GM12878 (cell line): ENCODE results near the gene MAGI1. TPM values are rescaled to one million over a fixed set of nuclear protein-coding genes. Genes with fewer than 3 reads are reported as not detected.

Experiments used
- ATAC-seq: fragments of 200-7000 bp; cut with Tn5 transposase; 3 replicates; pipeline ENCODE4 v1.9.1; 2020; ENCODE audit warnings: mild to moderate bottlenecking, moderate library complexity
- BruUV-seq: library from RNA; stranded (reverse); fragments of 400-500 nt; replicated peaks from 2 replicates; lab custom pipeline; 2021; lab: Mats Ljungman, UMichigan
- CTCF ChIA-PET: fragments of 300-600 bp; sonication (Branson Sonifier 250); formaldehyde crosslinking; extraction: SDS; loops from one replicate; lab custom pipeline; 2021; ENCODE audit warnings: inconsistent platforms; lab: Yijun Ruan, JAX
- POLR2A ChIA-PET: fragments of 350-600 bp; formaldehyde crosslinking; extraction: SDS; loops from one replicate; lab custom pipeline; 2021; ENCODE audit warnings: inconsistent platforms; lab: Charles Lee
- RAD21 ChIA-PET: fragments of 300-600 bp; sonication (Branson Sonifier 250); formaldehyde crosslinking; loops from one replicate; lab custom pipeline; 2023; ENCODE audit warnings: antibody characterized with exemption; ENCODE audit not compliant: unreplicated experiment; lab: Charles Lee
- SMC1A ChIA-PET: fragments of 300-600 bp; sonication (Branson Sonifier 250); formaldehyde crosslinking; loops from one replicate; lab custom pipeline; 2023; ENCODE audit not compliant: unreplicated experiment, uncharacterized antibody; lab: Charles Lee
- DNase-seq: peaks from one replicate; pipeline ENCODE4 v3.0.0-alpha.2; 2011; ENCODE audit warnings: low read depth, low spot score
- FAIRE-seq: peaks from 3 replicates; lab custom pipeline; 2011; peaks lifted over from hg19 to GRCh38; lab: Jason Lieb, UNC
- H2AFZ ChIP-seq: 2 replicates; pipeline ENCODE4 v1.6.0; 2011; ENCODE audit warnings: low read depth, low read length, control low read depth; ENCODE audit not compliant: control insufficient read depth
- H3K27ac ChIP-seq: 2 replicates; pipeline ENCODE4 v1.5.1; 2011; ENCODE audit warnings: control low read depth; ENCODE audit not compliant: control insufficient read depth, insufficient read depth
- H3K27me3 ChIP-seq, 2 experiments: replicated peaks in 1 of 2; 2 replicates each; pipeline versions ENCODE4 v1.6.0 to v1.6.1; 2011; ENCODE audit warnings: low read length in 1 of 2; ENCODE audit not compliant: control insufficient read depth in 2 of 2, insufficient read depth in 2 of 2
- H3K36me3 ChIP-seq, 2 experiments: 2 replicates each; pipeline ENCODE4 v1.5.1; 2011; ENCODE audit warnings: low read length in 1 of 2; ENCODE audit not compliant: control insufficient read depth in 2 of 2, insufficient read depth in 2 of 2
- H3K4me1 ChIP-seq: 2 replicates; pipeline ENCODE4 v1.6.1; 2011; ENCODE audit warnings: mild to moderate bottlenecking, low read length, moderate library complexity, mixed read lengths; ENCODE audit not compliant: control insufficient read depth, insufficient read depth
- H3K4me2 ChIP-seq: 2 replicates; pipeline ENCODE4 v1.6.0; 2011; ENCODE audit warnings: control low read depth; ENCODE audit not compliant: control insufficient read depth, insufficient read depth
- H3K4me3 ChIP-seq: fragments of 200-600 bp; sonication (generic); 2 replicates; pipeline ENCODE4 v1.5.1; 2016
- H3K79me2 ChIP-seq: 2 replicates; pipeline ENCODE4 v1.6.0; 2011; ENCODE audit warnings: low read length; ENCODE audit not compliant: control insufficient read depth, insufficient read depth
- H3K9ac ChIP-seq: 2 replicates; pipeline ENCODE4 v1.8.0; 2011; ENCODE audit warnings: low read length, control low read depth, mixed read lengths; ENCODE audit not compliant: control insufficient read depth, insufficient read depth
- H3K9me3 ChIP-seq: replicated peaks from 3 replicates; pipeline ENCODE4 v1.5.1; 2011; ENCODE audit warnings: mild to moderate bottlenecking, low read length; ENCODE audit not compliant: control insufficient read depth, insufficient read depth
- H4K20me1 ChIP-seq: 2 replicates; pipeline ENCODE4 v1.6.0; 2011; ENCODE audit not compliant: control insufficient read depth, insufficient read depth
- ATF2 ChIP-seq: IDR thresholded peaks from 2 replicates; pipeline ENCODE4 v1.6.1; 2012; ENCODE audit warnings: low read length, inconsistent platforms
- BACH1 ChIP-seq: fragments of 450-650 bp; IDR thresholded peaks from 2 replicates; pipeline ENCODE4 v1.6.1; 2017; ENCODE audit warnings: mild to moderate bottlenecking, borderline replicate concordance
- BHLHE40 ChIP-seq, 2 experiments: fragments of 450-650 bp in 1 of 2; IDR thresholded peaks; 2 replicates each; pipeline ENCODE4 v1.6.1; 2011 to 2017; ENCODE audit warnings: low read depth in 2 of 2, borderline replicate concordance in 1 of 2, improper control_type of control experiment in 1 of 2, low read length in 1 of 2, mild to moderate bottlenecking in 1 of 2
- BMI1 ChIP-seq: fragments of 450-650 bp; IDR thresholded peaks from 2 replicates; pipeline ENCODE4 v1.6.1; 2016; ENCODE audit warnings: mild to moderate bottlenecking, moderate library complexity, borderline replicate concordance
- ESRRA ChIP-seq: IDR thresholded peaks from 2 replicates; pipeline ENCODE4 v1.6.1; 2012; ENCODE audit warnings: mild to moderate bottlenecking, low read length, improper control_type of control experiment
- FOXM1 ChIP-seq: IDR thresholded peaks from 2 replicates; pipeline ENCODE4 v1.6.1; 2012; ENCODE audit warnings: low read depth, mild to moderate bottlenecking, inconsistent platforms, low read length, moderate library complexity
- MYB ChIP-seq: fragments of 150-350 bp; IDR thresholded peaks from 2 replicates; pipeline ENCODE4 v1.6.1; 2014; ENCODE audit warnings: mild to moderate bottlenecking, low read depth, low read length, borderline replicate concordance
- NKRF ChIP-seq: fragments of 450-650 bp; conservative IDR thresholded peaks from 2 replicates; pipeline ENCODE4 v1.6.1; 2017; ENCODE audit warnings: mild to moderate bottlenecking, moderate library complexity
- NR2F1 ChIP-seq: fragments of 450-650 bp; conservative IDR thresholded peaks from 2 replicates; pipeline ENCODE4 v1.6.1; 2017; ENCODE audit warnings: mild to moderate bottlenecking
- PML ChIP-seq: IDR thresholded peaks from 2 replicates; pipeline ENCODE4 v1.6.1; 2012; ENCODE audit warnings: low read length, inconsistent platforms
- POLR2AphosphoS5 ChIP-seq: IDR thresholded peaks from 2 replicates; pipeline ENCODE4 v1.6.1; 2011; ENCODE audit warnings: mild to moderate bottlenecking, low read length, inconsistent platforms
- RELA ChIP-seq: fragments of 450-650 bp; IDR thresholded peaks from 2 replicates; pipeline ENCODE4 v1.8.0; 2014; ENCODE audit warnings: borderline replicate concordance; ENCODE audit not compliant: partially characterized antibody
- RUNX3 ChIP-seq: IDR thresholded peaks from 2 replicates; pipeline ENCODE4 v1.6.1; 2012; ENCODE audit warnings: low read length, inconsistent platforms
- SMC3 ChIP-seq: IDR thresholded peaks from 2 replicates; pipeline ENCODE4 v1.6.1; 2011; ENCODE audit warnings: low read length, improper control_type of control experiment, borderline replicate concordance
- SP1 ChIP-seq: IDR thresholded peaks from one replicate; pipeline ENCODE4 v1.6.1; 2011; ENCODE audit warnings: low read depth, low read length
- WRNIP1 ChIP-seq: IDR thresholded peaks from 2 replicates; pipeline ENCODE4 v1.6.1; 2011; ENCODE audit warnings: low read depth, low read length, improper control_type of control experiment, borderline replicate concordance
- ZNF274 ChIP-seq: IDR thresholded peaks from one replicate; pipeline ENCODE4 v1.8.0; 2011; ENCODE audit not compliant: insufficient read length, insufficient read depth
- WGBS: methylation state at CpG from one replicate; pipeline ENCODE4 v1.1.6; 2016; ENCODE audit warnings: low lambda C conversion rate; ENCODE audit not compliant: insufficient replicate concordance, insufficient coverage; ENCODE audit errors: missing lambda C conversion rate; 5-methylcytosine and 5-hydroxymethylcytosine counted together
- in situ Hi-C: fragments of 300-500 bp; cut with MboI; formaldehyde crosslinking; loops from 9 replicates; pipeline ENCODE4 v1.14.3; 2018; ENCODE audit warnings: mixed read lengths
- intact Hi-C: fragments of 100-400 bp; cut with micrococcal nuclease; formaldehyde crosslinking; loops from one replicate; pipeline ENCODE4 v1.14.2; 2022; ENCODE audit not compliant: unreplicated experiment
- polyA plus RNA-seq, 11 experiments: library from polyadenylated mRNA; depleted of rRNA in 4 of 11; unstranded in 6 of 11; stranded (reverse) in 5 of 11; fragments of >200 nt; fragmentation: Nextera tagmentation in 4 of 11; fragmentation: Illumina TruSeq in 1 of 11; extraction: Ambion mirVana in 4 of 11; extraction: Trizol in 1 of 11; gene quantifications; 1 replicate in 1 of 11; 2 replicates in 10 of 11; pipeline versions ENCODE4 v1.2.1 to v1.2.3, GENCODE V29; 2011 to 2016; ENCODE audit warnings: inconsistent platforms in 2 of 11, missing spikeins in 2 of 11, low read depth in 1 of 11
- total RNA-seq, 4 experiments: library from RNA; depleted of rRNA in 3 of 4; stranded (reverse); fragments of >200 nt in 3 of 4; fragmentation: Illumina TruSeq in 1 of 4; extraction: Trizol in 1 of 4; gene quantifications; 2 replicates each; pipeline versions ENCODE4 v1.2.1 to v1.2.3, GENCODE V29; 2013 to 2021

MAGI1 gene
- total and polyA plus RNA-seq, 10 of the 15 experiments (the other 5 are each of a cell fraction or from before 2014, with no cell fraction given) = 0.02 to 3.3 (median 0.29) TPM; not detected in 1

GRCh38 chr3:65623362-65623761, 415.4 kb downstream of the MAGI1 start:
- DNase-seq (no peak), ATAC-seq (no peak), FAIRE-seq (no peak)
- RAD21 ChIA-PET = no interaction called here
- SMC1A ChIA-PET = no interaction called here
- TF ChIP-seq ESRRA = no peak
- H3K4me3 ChIP-seq = no peak overlapping the region
- H3K27ac ChIP-seq = no peak overlapping the region
- H3K4me2 ChIP-seq = no peak overlapping the region
- intact Hi-C loops (no loop called here), in situ Hi-C loops (no loop called here)
- H3K9me3 ChIP-seq = no peaks in the 10 kb centered on the region
- no TSS peak for BruUV-seq
- H3K36me3 ChIP-seq = no peaks in the 10 kb centered on the region
- H3K79me2 ChIP-seq = no peaks in the 10 kb centered on the region
- no peak overlapping the region for H2AFZ ChIP-seq
- POLR2A ChIA-PET = no interaction called here
- no peak overlapping the region for H3K9ac ChIP-seq
- no peaks in the 10 kb centered on the region for H4K20me1 ChIP-seq
- no peaks in the 10 kb centered on the region for H3K27me3 ChIP-seq
- 0% methylated on average over 1 of the region's 1 CpG for WGBS
- H3K4me1 ChIP-seq = no peaks in the 10 kb centered on the region
- CTCF ChIA-PET = no interaction called here

GRCh38 chr3:65619888-65620287, 418.8 kb downstream of the MAGI1 start:
- H3K36me3 ChIP-seq = no peaks in the 10 kb centered on the region
- no peaks in the 10 kb centered on the region for H3K4me1 ChIP-seq
- H4K20me1 ChIP-seq = no peaks in the 10 kb centered on the region
- H3K4me3 ChIP-seq = no peak overlapping the region
- no peak overlapping the region for H2AFZ ChIP-seq
- no peaks in the 10 kb centered on the region for H3K79me2 ChIP-seq
- no peaks in the 10 kb centered on the region for H3K27me3 ChIP-seq
- no peak for DNase-seq
- no peak overlapping the region for H3K27ac ChIP-seq
- no peak for ATAC-seq
- BruUV-seq = no TSS peak
- TF ChIP-seq BACH1 = no peak
- no peak for TF ChIP-seq ZNF274
- no peak for TF ChIP-seq BMI1
- no peak for TF ChIP-seq POLR2AphosphoS5
- no peak for TF ChIP-seq NKRF
- no peak for TF ChIP-seq BHLHE40 (IDR thresholded peaks at IDR 0.05; ENCODE audit: borderline replicate concordance in 1 of 2, low read depth in 2 of 2, low read length in 1 of 2)
- TF ChIP-seq PML = no peak
- no peak for TF ChIP-seq ATF2
- no peak for TF ChIP-seq RELA
- TF ChIP-seq WRNIP1 = no peak
- TF ChIP-seq FOXM1 = no peak
- TF ChIP-seq RUNX3 = no peak
- TF ChIP-seq SMC3 = no peak
- no peak for TF ChIP-seq SP1
- TF ChIP-seq NR2F1 = no peak
- no peak for TF ChIP-seq MYB
- no peak overlapping the region for H3K4me2 ChIP-seq
- ChIA-PET POLR2A (no interaction called here), RAD21 (no interaction called here), CTCF (no interaction called here), SMC1A (no interaction called here)
- WGBS = 3% methylated on average over 1 of the region's 1 CpG
- in situ Hi-C loops = no loop called here
- no peaks in the 10 kb centered on the region for H3K9me3 ChIP-seq
- intact Hi-C loops = no loop called here
- FAIRE-seq = no peak
- no peak overlapping the region for H3K9ac ChIP-seq
